ENCODE results near the gene ALG2. TPM values are rescaled to one million over a fixed set of nuclear protein-coding genes. Genes with fewer than 3 reads are reported as not detected.

Gene ALG2
- total and polyA plus RNA-seq, 2 of the 13 experiments (the other 11 are each of a cell fraction or from before 2014, with no cell fraction given): 46.2 to 49.0 TPM

DNA sequence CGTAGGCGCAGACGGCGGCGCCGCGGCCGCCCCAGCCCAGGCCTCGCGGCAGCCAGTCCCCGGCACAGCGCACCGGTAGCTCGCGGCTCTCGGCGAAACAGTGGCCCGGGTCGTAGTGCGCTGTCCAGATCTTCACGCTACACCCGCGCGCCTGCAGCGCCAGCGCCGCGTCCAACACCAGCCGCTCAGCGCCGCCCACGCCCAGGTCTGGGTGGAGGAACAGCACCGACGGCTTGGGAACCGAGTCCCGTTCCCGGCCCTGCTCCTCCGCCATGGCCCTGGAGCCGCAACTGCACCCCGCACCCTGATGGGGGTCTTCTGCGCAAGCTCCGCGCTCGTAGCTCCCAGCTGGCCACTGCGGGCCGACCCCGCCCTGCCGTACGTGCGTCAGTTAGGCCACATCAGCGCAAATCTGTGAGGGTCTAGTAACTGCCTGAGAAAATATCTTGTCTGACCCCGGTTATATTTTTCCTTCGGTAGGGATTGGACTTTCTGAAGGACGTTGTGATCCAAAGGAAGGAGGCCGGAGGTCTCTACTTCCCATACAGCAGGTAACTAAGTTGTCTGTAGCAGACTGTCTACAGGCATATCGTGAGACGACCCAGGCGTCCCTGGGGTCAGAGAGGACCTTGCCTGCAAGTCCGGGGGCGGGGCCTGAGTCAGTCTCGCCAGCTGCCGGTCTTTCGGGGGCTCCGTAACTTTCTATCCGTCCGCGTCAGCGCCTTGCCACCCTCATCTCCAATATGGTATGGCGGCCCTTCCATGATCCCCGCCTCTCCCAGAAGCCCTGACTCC is at the start of gene ALG2, which contains the start of gene SEC61B (continued):
- TF ChIP-seq ZNF891 (CRISPR knock-in tag; IDR thresholded peaks at IDR 0.05) (no peak), SMAD1 (CRISPR knock-in tag; IDR thresholded peaks at IDR 0.05; ENCODE audit: borderline replicate concordance, low read depth) (no peak), GATAD1 (CRISPR knock-in tag; IDR thresholded peaks at IDR 0.05) (peak; percentile 88), ZNF761 (CRISPR knock-in tag; conservative IDR thresholded peaks at IDR 0.05) (peak; percentile 21; the same call in 1 of the 2 replicates), LCORL (IDR thresholded peaks at IDR 0.05) (no peak), LCORL (CRISPR knock-in tag; IDR thresholded peaks at IDR 0.05) (no peak), KLF12 (CRISPR knock-in tag; IDR thresholded peaks at IDR 0.05; ENCODE audit: borderline replicate concordance) (peak; percentile 61), CBX1 (IDR thresholded peaks at IDR 0.05; ENCODE audit: low read depth) (no peak), FOXK1 (CRISPR knock-in tag; IDR thresholded peaks at IDR 0.05; ENCODE audit: borderline replicate concordance, low read depth) (peak; percentile 64), CHCHD3 (CRISPR knock-in tag; IDR thresholded peaks at IDR 0.05) (peak; percentile 83; the same call in 1 of the 2 replicates), CREM (IDR thresholded peaks at IDR 0.05) (peak; percentile 92), CREM (CRISPR knock-in tag; IDR thresholded peaks at IDR 0.05) (no peak), MYC (CRISPR knock-in tag; IDR thresholded peaks at IDR 0.05; ENCODE audit: borderline replicate concordance) (peak; percentile 84), ZZZ3 (CRISPR knock-in tag; IDR thresholded peaks at IDR 0.05; ENCODE audit: borderline replicate concordance) (no peak), SNRNP70 (IDR thresholded peaks at IDR 0.05; ENCODE audit: low read depth, low read length) (no peak), ZNF180 (CRISPR knock-in tag; IDR thresholded peaks at IDR 0.05; ENCODE audit: borderline replicate concordance, low read depth) (peak; percentile 52; the same call in 1 of the 2 replicates), SPEN (CRISPR knock-in tag; IDR thresholded peaks at IDR 0.05; ENCODE audit: low read depth) (peak; percentile 88), RNF2 (conservative IDR thresholded peaks at IDR 0.05; ENCODE audit: low read depth) (peak; percentile 66; the same call in 1 of the 2 replicates)
- TF ChIP-seq, protein P1, sequence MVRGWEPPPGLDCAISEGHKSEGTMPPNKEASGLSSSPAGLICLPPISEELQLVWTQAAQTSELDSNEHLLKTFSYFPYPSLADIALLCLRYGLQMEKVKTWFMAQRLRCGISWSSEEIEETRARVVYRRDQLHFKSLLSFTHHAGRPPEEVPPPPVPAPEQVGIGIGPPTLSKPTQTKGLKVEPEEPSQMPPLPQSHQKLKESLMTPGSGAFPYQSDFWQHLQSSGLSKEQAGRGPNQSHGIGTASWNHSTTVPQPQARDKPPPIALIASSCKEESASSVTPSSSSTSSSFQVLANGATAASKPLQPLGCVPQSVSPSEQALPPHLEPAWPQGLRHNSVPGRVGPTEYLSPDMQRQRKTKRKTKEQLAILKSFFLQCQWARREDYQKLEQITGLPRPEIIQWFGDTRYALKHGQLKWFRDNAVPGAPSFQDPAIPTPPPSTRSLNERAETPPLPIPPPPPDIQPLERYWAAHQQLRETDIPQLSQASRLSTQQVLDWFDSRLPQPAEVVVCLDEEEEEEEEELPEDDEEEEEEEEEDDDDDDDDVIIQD (CRISPR knock-in tag; IDR thresholded peaks at IDR 0.05; ENCODE audit: low read depth): no peak
- TF ChIP-seq, protein P2, sequence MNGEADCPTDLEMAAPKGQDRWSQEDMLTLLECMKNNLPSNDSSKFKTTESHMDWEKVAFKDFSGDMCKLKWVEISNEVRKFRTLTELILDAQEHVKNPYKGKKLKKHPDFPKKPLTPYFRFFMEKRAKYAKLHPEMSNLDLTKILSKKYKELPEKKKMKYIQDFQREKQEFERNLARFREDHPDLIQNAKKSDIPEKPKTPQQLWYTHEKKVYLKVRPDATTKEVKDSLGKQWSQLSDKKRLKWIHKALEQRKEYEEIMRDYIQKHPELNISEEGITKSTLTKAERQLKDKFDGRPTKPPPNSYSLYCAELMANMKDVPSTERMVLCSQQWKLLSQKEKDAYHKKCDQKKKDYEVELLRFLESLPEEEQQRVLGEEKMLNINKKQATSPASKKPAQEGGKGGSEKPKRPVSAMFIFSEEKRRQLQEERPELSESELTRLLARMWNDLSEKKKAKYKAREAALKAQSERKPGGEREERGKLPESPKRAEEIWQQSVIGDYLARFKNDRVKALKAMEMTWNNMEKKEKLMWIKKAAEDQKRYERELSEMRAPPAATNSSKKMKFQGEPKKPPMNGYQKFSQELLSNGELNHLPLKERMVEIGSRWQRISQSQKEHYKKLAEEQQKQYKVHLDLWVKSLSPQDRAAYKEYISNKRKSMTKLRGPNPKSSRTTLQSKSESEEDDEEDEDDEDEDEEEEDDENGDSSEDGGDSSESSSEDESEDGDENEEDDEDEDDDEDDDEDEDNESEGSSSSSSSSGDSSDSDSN (CRISPR knock-in tag; IDR thresholded peaks at IDR 0.05): peak; percentile 91
- TF ChIP-seq, protein P3, sequence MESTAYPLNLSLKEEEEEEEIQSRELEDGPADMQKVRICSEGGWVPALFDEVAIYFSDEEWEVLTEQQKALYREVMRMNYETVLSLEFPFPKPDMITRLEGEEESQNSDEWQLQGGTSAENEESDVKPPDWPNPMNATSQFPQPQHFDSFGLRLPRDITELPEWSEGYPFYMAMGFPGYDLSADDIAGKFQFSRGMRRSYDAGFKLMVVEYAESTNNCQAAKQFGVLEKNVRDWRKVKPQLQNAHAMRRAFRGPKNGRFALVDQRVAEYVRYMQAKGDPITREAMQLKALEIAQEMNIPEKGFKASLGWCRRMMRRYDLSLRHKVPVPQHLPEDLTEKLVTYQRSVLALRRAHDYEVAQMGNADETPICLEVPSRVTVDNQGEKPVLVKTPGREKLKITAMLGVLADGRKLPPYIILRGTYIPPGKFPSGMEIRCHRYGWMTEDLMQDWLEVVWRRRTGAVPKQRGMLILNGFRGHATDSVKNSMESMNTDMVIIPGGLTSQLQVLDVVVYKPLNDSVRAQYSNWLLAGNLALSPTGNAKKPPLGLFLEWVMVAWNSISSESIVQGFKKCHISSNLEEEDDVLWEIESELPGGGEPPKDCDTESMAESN (CRISPR knock-in tag; conservative IDR thresholded peaks at IDR 0.05): peak; percentile 89
- TF ChIP-seq, protein P4, sequence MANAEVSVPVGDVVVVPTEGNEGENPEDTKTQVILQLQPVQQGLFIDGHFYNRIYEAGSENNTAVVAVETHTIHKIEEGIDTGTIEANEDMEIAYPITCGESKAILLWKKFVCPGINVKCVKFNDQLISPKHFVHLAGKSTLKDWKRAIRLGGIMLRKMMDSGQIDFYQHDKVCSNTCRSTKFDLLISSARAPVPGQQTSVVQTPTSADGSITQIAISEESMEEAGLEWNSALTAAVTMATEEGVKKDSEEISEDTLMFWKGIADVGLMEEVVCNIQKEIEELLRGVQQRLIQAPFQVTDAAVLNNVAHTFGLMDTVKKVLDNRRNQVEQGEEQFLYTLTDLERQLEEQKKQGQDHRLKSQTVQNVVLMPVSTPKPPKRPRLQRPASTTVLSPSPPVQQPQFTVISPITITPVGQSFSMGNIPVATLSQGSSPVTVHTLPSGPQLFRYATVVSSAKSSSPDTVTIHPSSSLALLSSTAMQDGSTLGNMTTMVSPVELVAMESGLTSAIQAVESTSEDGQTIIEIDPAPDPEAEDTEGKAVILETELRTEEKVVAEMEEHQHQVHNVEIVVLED (CRISPR knock-in tag; IDR thresholded peaks at IDR 0.05; ENCODE audit: borderline replicate concordance): peak; percentile 98

Data from HepG2 (cell line).